Ishikawa (cell line): ENCODE measurements around the gene ERAL1.

Source experiments
- CEBPB ChIP-seq: IDR thresholded peaks from 2 replicates; pipeline ENCODE4 v1.6.1; 2012
- CREB1 ChIP-seq: IDR thresholded peaks from 2 replicates; pipeline ENCODE4 v1.6.1; 2012; ENCODE audit warnings: low read depth
- EGR1 ChIP-seq: IDR thresholded peaks from 2 replicates; pipeline ENCODE4 v1.6.1; 2012
- EP300 ChIP-seq: IDR thresholded peaks from 2 replicates; pipeline ENCODE4 v1.6.1; 2012; ENCODE audit warnings: borderline replicate concordance
- FOXM1 ChIP-seq: IDR thresholded peaks from 2 replicates; pipeline ENCODE4 v1.6.1; 2012; ENCODE audit warnings: low read depth, borderline replicate concordance
- NFIC ChIP-seq: IDR thresholded peaks from 2 replicates; pipeline ENCODE4 v1.6.1; 2012
- RAD21 ChIP-seq: IDR thresholded peaks from 2 replicates; pipeline ENCODE4 v1.6.1; 2012; ENCODE audit warnings: low read depth
- TAF1 ChIP-seq: IDR thresholded peaks from 2 replicates; pipeline ENCODE4 v1.6.1; 2012; ENCODE audit warnings: low read depth, mild to moderate bottlenecking
- TCF12 ChIP-seq: IDR thresholded peaks from 2 replicates; pipeline ENCODE4 v1.6.1; 2012; ENCODE audit warnings: low read depth
- TEAD4 ChIP-seq: IDR thresholded peaks from 2 replicates; pipeline ENCODE4 v1.6.1; 2012
- YY1 ChIP-seq: IDR thresholded peaks from 2 replicates; pipeline ENCODE4 v1.6.1; 2012; ENCODE audit warnings: low read depth
- ZBTB7A ChIP-seq: IDR thresholded peaks from 2 replicates; pipeline ENCODE4 v1.6.1; 2012; ENCODE audit warnings: low read depth
- TF ChIP-seq, protein P1 (sequence below): IDR thresholded peaks from 2 replicates; pipeline ENCODE4 v1.6.1; 2012
- TF ChIP-seq, protein P2 (sequence below): IDR thresholded peaks from 2 replicates; pipeline ENCODE4 v1.6.1; 2012
- TF ChIP-seq, protein P3 (sequence below): IDR thresholded peaks from 2 replicates; pipeline ENCODE4 v1.6.1; 2012; ENCODE audit warnings: low read depth, mild to moderate bottlenecking

The ERAL1 gene

DNA sequence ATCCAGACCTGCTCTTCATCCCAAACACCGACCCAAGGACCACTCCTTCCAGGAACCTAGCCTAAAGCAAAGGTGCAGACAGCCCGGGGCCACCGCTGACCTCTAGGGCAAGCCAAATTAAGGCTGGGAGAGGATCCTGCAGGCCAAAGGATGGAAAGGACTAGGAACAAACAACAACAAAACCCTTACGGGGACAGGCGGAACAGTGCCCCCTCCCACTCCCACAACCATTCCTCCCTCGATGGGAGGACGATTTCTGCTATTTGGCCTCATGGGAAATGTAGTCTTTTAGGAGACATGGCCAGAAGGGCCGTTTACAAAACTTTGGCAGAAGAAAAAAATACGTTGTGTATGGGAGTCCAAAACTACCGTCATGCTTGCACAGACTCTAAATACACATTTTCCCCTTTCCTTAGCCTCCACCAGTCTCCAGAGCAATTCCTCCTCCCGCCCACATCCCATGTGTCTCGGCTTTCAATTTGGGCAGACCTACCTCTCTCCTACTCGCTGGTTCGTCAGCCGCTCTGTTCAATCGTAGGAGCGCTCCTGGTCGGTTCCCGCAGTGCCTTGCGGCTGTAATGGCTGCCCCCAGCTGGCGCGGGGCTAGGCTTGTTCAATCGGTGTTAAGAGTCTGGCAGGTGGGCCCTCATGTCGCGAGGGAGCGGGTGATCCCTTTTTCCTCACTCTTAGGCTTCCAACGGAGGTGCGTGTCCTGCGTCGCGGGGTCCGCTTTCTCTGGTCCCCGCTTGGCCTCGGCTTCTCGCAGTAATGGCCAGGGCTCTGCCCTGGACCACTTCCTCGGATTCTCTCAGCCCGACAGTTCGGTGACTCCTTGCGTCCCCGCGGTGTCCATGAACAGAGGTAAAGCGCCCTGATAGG lies at the start of gene ERAL1:
Gene ERAL1 (plus strand): TSS at position 560 of the 879 bp plus-strand sequence. CDS start 19 bp downstream, at position 579.
- TF ChIP-seq FOXM1 (peak; percentile 59; the same call in 1 of the 2 replicates), RAD21 (no peak), TEAD4 (peak; percentile 7; the same call in 1 of the 2 replicates), EP300 (no peak), YY1 (peak; percentile 99), EGR1 (peak; percentile 23; the same call in 1 of the 2 replicates), TAF1 (peak; percentile 98), TCF12 (peak; percentile 60; the same call in 1 of the 2 replicates), CEBPB (no peak)
- TF ChIP-seq, protein P1, sequence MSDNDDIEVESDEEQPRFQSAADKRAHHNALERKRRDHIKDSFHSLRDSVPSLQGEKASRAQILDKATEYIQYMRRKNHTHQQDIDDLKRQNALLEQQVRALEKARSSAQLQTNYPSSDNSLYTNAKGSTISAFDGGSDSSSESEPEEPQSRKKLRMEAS: peak; percentile 61; the same call in 1 of the 2 replicates
- TF ChIP-seq, protein P2, sequence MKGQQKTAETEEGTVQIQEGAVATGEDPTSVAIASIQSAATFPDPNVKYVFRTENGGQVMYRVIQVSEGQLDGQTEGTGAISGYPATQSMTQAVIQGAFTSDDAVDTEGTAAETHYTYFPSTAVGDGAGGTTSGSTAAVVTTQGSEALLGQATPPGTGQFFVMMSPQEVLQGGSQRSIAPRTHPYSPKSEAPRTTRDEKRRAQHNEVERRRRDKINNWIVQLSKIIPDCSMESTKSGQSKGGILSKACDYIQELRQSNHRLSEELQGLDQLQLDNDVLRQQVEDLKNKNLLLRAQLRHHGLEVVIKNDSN: 0 out of 2 replicates have a peak, but pooled peaks have one; percentile 35

DNA sequence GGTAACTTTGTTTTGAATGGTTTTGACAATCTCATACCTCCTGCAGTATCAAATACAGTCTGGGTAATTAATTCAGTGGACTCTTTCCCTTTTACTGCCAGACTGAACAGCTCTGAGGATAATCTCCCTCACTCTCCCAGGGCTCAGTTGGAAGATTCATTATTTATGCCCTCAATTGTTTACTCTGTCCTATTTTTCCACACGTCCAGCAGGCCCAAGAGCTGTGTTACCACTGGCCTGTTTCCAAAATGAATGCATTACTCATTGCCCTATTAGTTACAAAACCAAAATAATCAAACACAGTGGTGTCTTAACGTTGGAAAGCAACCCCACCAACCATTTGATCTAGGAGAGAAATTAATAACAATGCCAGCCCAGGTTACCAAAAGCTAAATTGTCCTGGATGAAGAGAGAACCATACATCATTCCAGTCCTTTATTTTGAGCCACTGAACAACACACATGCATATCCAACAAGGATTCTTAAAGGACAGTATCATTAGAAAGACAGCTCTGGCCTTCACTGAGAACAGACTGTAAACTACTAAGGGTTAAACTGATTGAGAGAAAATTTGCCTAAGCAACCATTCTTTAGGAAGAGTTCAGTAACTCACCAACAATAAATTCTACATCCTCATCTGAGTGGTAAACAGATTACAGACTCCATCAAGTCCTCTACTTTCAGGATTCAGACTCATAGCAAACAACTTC lies 46.7 kb upstream of the ERAL1 start:
- TF ChIP-seq NFIC (peak; percentile 36; the same call in 1 of the 2 replicates), YY1 (no peak)

DNA sequence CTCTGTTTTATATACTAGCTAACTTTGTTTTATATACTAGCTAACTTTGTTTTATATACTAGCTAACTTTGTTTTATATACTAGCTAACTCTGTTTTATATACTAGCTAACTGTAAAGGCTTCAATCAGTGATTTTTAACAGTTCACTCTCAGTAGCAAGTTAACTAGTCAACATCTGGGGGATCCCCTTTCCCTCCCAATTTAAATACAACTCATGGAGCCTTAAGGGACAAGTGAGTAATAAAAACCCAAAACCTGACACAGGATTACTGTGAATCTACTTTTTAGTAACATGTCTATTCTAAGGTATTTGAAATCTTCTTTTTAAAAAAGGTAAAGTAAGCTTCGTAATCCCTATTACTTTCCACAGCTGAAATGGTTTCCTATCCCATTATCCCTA lies 44.4 kb upstream of the ERAL1 start:
- TF ChIP-seq ZBTB7A (no peak), EP300 (no peak), RAD21 (no peak), CEBPB (no peak), FOXM1 (no peak), TAF1 (no peak), YY1 (no peak), EGR1 (no peak), NFIC (no peak)
- TF ChIP-seq, protein P1: no peak
- TF ChIP-seq, protein P2: no peak

DNA sequence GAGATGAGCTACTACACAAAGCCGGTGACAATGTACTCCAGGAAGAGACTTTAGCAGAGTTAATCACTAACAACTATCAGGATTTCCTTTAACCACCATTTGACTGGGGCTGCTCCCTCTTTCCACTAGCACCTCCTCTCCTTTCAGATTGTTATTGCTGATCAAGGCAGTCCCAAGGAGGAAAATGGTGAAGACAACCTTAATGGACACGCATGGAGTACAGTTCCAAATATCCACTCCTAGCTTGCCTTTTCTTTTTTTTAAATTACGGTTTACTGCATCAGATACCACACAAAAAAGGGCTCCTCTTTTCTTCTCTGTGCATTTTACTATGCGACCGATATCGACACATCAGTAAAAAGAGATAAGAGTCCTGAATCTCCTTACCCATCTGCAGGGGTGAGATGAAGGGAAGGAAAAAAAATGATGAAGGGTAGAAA lies 43.1 kb upstream of the ERAL1 start:
- no peak for TF ChIP-seq TCF12
- no peak for TF ChIP-seq ZBTB7A
- TF ChIP-seq RAD21: no peak
- TF ChIP-seq TEAD4: no peak
- no peak for TF ChIP-seq FOXM1

DNA sequence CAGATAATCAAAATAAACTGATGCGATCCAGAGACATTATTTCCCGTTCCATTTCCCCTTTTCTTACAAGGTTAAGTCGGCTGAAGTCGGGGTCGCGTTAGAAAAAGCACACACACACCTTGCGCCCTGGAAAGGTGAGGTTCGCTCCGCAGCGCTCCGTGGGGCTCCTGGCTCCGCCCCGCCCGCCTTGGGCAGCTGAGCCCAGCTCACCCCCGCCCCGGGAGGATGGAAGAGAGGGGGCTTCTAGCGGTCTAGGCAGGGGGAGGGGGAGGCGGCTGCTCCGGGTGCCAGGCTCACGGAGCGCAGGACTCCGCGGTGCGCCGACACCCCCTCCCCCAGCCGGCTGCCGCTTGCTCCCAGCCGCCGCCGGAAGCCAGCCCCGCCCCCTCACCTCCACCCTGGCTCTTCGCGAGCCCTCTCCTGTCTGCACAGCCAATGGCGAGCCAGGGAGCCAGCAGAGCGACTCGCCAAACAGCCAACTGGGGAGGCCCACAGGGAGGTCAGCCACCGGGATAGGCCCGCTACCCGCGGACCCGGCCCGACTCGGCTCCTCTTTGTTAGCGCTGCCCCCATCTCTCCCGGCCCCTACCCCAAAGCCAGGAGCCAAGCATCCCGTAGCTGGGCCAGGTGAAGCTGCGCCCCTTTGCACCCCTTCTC lies 42.6 kb upstream of the ERAL1 start:
- no peak for TF ChIP-seq NFIC
- TF ChIP-seq CEBPB: no peak
- TF ChIP-seq, protein P2: no peak
- TF ChIP-seq EP300: no peak
- TF ChIP-seq RAD21: no peak
- peak; percentile 38; the same call in 1 of the 2 replicates for TF ChIP-seq TCF12
- TF ChIP-seq YY1: no peak
- TF ChIP-seq, protein P3, sequence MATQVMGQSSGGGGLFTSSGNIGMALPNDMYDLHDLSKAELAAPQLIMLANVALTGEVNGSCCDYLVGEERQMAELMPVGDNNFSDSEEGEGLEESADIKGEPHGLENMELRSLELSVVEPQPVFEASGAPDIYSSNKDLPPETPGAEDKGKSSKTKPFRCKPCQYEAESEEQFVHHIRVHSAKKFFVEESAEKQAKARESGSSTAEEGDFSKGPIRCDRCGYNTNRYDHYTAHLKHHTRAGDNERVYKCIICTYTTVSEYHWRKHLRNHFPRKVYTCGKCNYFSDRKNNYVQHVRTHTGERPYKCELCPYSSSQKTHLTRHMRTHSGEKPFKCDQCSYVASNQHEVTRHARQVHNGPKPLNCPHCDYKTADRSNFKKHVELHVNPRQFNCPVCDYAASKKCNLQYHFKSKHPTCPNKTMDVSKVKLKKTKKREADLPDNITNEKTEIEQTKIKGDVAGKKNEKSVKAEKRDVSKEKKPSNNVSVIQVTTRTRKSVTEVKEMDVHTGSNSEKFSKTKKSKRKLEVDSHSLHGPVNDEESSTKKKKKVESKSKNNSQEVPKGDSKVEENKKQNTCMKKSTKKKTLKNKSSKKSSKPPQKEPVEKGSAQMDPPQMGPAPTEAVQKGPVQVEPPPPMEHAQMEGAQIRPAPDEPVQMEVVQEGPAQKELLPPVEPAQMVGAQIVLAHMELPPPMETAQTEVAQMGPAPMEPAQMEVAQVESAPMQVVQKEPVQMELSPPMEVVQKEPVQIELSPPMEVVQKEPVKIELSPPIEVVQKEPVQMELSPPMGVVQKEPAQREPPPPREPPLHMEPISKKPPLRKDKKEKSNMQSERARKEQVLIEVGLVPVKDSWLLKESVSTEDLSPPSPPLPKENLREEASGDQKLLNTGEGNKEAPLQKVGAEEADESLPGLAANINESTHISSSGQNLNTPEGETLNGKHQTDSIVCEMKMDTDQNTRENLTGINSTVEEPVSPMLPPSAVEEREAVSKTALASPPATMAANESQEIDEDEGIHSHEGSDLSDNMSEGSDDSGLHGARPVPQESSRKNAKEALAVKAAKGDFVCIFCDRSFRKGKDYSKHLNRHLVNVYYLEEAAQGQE: no peak
- no peak; the same call in 1 of the 2 replicates for TF ChIP-seq EGR1
- 0 out of 2 replicates have a peak, but pooled peaks have one; percentile 28 for TF ChIP-seq ZBTB7A
- TF ChIP-seq FOXM1: no peak
- peak; percentile 67; the same call in 1 of the 2 replicates for TF ChIP-seq TAF1
- peak; percentile 7; the same call in 1 of the 2 replicates for TF ChIP-seq TEAD4
- TF ChIP-seq, protein P1: peak; percentile 43
- no peak for TF ChIP-seq CREB1
